Keratinocyte (primary cell): ENCODE data around the gene EXOSC9. TPM values are rescaled to one million over a fixed set of nuclear protein-coding genes. Genes with fewer than 3 reads are reported as not detected.

Experiments
- DNase-seq: peaks from one replicate; pipeline ENCODE4 v3.0.0-alpha.2; 2011; ENCODE audit warnings: low read depth, missing footprints, low spot score
- FAIRE-seq: peaks from 2 replicates; lab custom pipeline; 2011; peaks lifted over from hg19 to GRCh38; lab: Jason Lieb, UNC
- H2AFZ ChIP-seq: 2 replicates; pipeline ENCODE4 v1.6.0; 2012; ENCODE audit warnings: low read length, control low read depth, inconsistent platforms; ENCODE audit not compliant: control insufficient read depth
- H3K27ac ChIP-seq: 2 replicates; pipeline ENCODE4 v1.5.1; 2011; ENCODE audit warnings: low read length; ENCODE audit not compliant: control insufficient read depth, insufficient read depth
- H3K27me3 ChIP-seq: 3 replicates; pipeline ENCODE4 v1.6.0; 2011; ENCODE audit warnings: low read length; ENCODE audit not compliant: control insufficient read depth, insufficient read depth; ENCODE audit errors: extremely low read depth
- H3K36me3 ChIP-seq, 2 experiments: 2 replicates in 1 of 2; 3 replicates in 1 of 2; pipeline ENCODE4 v1.5.1; 2011; ENCODE audit warnings: low read length in 2 of 2, mild to moderate bottlenecking in 1 of 2; ENCODE audit not compliant: control insufficient read depth in 2 of 2, insufficient read depth in 2 of 2; ENCODE audit errors: extremely low read depth in 1 of 2
- H3K4me1 ChIP-seq: 3 replicates; pipeline ENCODE4 v1.5.1; 2011; ENCODE audit warnings: low read length; ENCODE audit not compliant: control insufficient read depth, insufficient read depth; ENCODE audit errors: extremely low read depth
- H3K4me2 ChIP-seq: 3 replicates; pipeline ENCODE4 v1.6.0; 2011; ENCODE audit warnings: low read depth, low read length; ENCODE audit not compliant: control insufficient read depth, insufficient read depth; ENCODE audit errors: extremely low read depth
- H3K4me3 ChIP-seq, 3 experiments: fragments of 200-600 bp in 1 of 3; sonication (generic) in 1 of 3; 2 replicates in 2 of 3; 3 replicates in 1 of 3; pipeline ENCODE4 v1.5.1; 2011 to 2016; ENCODE audit warnings: low read length in 3 of 3, mild to moderate bottlenecking in 3 of 3, control low read depth in 2 of 3, inconsistent platforms in 1 of 3, low read depth in 1 of 3, mixed read lengths in 1 of 3, mixed run types in 1 of 3, moderate library complexity in 1 of 3; ENCODE audit not compliant: control insufficient read depth in 2 of 3, insufficient read depth in 2 of 3; ENCODE audit errors: extremely low read depth in 1 of 3
- H3K79me2 ChIP-seq: 2 replicates; pipeline ENCODE4 v1.6.0; 2012; ENCODE audit warnings: low read length; ENCODE audit not compliant: control insufficient read depth, insufficient read depth
- H3K9ac ChIP-seq: 3 replicates; pipeline ENCODE4 v1.6.0; 2011; ENCODE audit warnings: low read length; ENCODE audit not compliant: control insufficient read depth, insufficient read depth; ENCODE audit errors: extremely low read depth
- H3K9me1 ChIP-seq: 3 replicates; pipeline ENCODE4 v1.6.0; 2011; ENCODE audit warnings: low read length; ENCODE audit not compliant: control insufficient read depth, insufficient read depth; ENCODE audit errors: extremely low read depth
- H3K9me3 ChIP-seq: 2 replicates; pipeline ENCODE4 v1.5.1; 2012; ENCODE audit warnings: low read depth, low read length; ENCODE audit not compliant: control insufficient read depth
- H4K20me1 ChIP-seq: 3 replicates; pipeline ENCODE4 v1.6.0; 2011; ENCODE audit warnings: low read length; ENCODE audit not compliant: control insufficient read depth, insufficient read depth; ENCODE audit errors: extremely low read depth
- EZH2 ChIP-seq: IDR thresholded peaks from one replicate; pipeline ENCODE4 v1.6.1; 2012; ENCODE audit warnings: inconsistent platforms, mild to moderate bottlenecking, low read length, moderate library complexity
- dilution Hi-C: fragments of 300-500 bp; cut with MboI; formaldehyde crosslinking; loops from one replicate; pipeline ENCODE4 v1.7.0; 2020; ENCODE audit warnings: low sequenced_read_pairs; ENCODE audit not compliant: extremely low pct_ligation_motif_present
- polyA plus RNA-seq, 5 experiments: library from polyadenylated mRNA; depleted of rRNA in 3 of 5; stranded (reverse) in 3 of 5; stranded (forward) in 1 of 5; unstranded in 1 of 5; fragments of >200 nt; gene quantifications; 1 replicate in 1 of 5; 2 replicates in 3 of 5; 3 replicates in 1 of 5; pipeline versions ENCODE4 v1.2.1 to v1.2.3, GENCODE V29; 2011 to 2012; ENCODE audit warnings: missing spikeins in 2 of 5, low read depth in 1 of 5, low replicate concordance in 1 of 5
- TF ChIP-seq, protein P1 (sequence below), 3 experiments: IDR thresholded peaks in 1 of 3; conservative IDR thresholded peaks in 1 of 3; optimal IDR thresholded peaks in 1 of 3; 2 replicates in 2 of 3; 3 replicates in 1 of 3; pipeline versions ENCODE3 to v1.5.1; 2011; ENCODE audit warnings: low read length in 3 of 3, mild to moderate bottlenecking in 3 of 3, moderate library complexity in 2 of 3, control low read depth in 1 of 3, inconsistent platforms in 1 of 3; ENCODE audit not compliant: insufficient read depth in 2 of 3; ENCODE audit errors: extremely low read depth in 1 of 3

EXOSC9 gene
- polyA plus RNA-seq, 1 donor (not counting 4 experiments of a cell fraction or from before 2014, with no cell fraction given) = 35.4 TPM

DNA sequence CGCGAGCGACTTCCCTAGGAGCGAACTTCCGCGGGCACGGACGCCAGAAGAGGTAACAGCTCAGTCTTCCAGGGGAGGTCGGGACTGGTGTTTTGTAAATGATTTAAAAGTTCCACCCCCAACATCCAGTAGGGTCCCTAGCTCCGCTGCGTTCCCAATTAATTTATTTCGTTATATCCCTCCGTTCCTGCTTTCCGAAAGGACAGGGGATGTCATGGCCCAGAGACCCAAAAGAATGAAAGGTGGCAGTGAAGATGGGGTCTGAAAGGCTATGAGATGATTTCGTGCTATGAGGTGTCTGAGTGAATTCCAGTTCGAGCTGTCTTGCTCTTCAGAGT, 35.8 kb upstream of the EXOSC9 start:
- dilution Hi-C loops = no loop called here
- H3K9me3 ChIP-seq = no peaks in the 10 kb centered on the region
- FAIRE-seq (no peak), DNase-seq (no peak)
- no peaks in the 10 kb centered on the region for H3K36me3 ChIP-seq
- no peaks in the 10 kb centered on the region for H3K79me2 ChIP-seq
- H3K9ac ChIP-seq = peak overlapping the region; percentile 4
- H3K4me1 ChIP-seq = peaks cover 3% of the 10 kb centered on the region
- peak overlapping the region; percentile 33 to 68 (median 59) for H3K4me3 ChIP-seq
- TF ChIP-seq EZH2 = no peak
- TF ChIP-seq, protein P1, sequence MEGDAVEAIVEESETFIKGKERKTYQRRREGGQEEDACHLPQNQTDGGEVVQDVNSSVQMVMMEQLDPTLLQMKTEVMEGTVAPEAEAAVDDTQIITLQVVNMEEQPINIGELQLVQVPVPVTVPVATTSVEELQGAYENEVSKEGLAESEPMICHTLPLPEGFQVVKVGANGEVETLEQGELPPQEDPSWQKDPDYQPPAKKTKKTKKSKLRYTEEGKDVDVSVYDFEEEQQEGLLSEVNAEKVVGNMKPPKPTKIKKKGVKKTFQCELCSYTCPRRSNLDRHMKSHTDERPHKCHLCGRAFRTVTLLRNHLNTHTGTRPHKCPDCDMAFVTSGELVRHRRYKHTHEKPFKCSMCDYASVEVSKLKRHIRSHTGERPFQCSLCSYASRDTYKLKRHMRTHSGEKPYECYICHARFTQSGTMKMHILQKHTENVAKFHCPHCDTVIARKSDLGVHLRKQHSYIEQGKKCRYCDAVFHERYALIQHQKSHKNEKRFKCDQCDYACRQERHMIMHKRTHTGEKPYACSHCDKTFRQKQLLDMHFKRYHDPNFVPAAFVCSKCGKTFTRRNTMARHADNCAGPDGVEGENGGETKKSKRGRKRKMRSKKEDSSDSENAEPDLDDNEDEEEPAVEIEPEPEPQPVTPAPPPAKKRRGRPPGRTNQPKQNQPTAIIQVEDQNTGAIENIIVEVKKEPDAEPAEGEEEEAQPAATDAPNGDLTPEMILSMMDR (optimal IDR thresholded peaks at IDR 0.05 in 1 of 3, IDR thresholded peaks at IDR 0.05 in 1 of 3, conservative IDR thresholded peaks at IDR 0.05 in 1 of 3; ENCODE audit: extremely low read depth in 1 of 3, insufficient read depth in 2 of 3, low read length in 3 of 3) = no peak
- H2AFZ ChIP-seq = peak overlapping the region; percentile 78
- peak overlapping the region; percentile 78 for H3K4me2 ChIP-seq
- H3K27me3 ChIP-seq = peaks cover 24% of the 10 kb centered on the region
- H3K27ac ChIP-seq = no peak overlapping the region
- no peaks in the 10 kb centered on the region for H3K9me1 ChIP-seq
- H4K20me1 ChIP-seq = no peaks in the 10 kb centered on the region

DNA sequence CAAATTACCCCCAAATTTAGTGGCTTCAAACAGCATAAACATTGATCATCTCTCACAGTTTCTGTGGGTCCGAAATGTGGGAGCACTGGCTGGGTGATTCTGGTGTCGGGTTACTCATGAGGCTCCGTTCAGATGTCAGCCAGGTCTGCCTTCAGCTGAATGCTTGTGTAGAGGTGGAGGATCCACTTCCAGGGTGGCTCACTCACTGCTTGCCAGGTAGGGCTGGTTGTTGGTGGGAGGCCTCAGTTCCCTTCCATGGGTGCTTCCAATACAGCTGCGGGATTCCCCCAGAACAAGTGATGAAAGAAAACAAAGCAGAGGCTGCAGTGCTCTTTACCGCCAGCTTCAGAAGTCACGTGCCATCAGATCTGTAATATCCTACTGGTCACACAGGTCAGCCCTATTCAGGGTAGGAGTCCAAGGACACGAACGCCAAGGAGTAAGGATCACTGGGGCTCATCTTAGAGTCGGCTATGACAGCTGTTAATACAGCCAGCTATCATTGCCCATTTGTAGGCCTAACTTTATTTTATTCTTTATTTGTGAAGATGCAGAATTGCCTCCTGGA, 35.1 kb upstream of the EXOSC9 start:
- no peaks in the 10 kb centered on the region for H3K36me3 ChIP-seq
- peaks cover 3% of the 10 kb centered on the region for H3K4me1 ChIP-seq
- no peak overlapping the region for H3K9ac ChIP-seq
- TF ChIP-seq EZH2 = no peak
- TF ChIP-seq, protein P1 (optimal IDR thresholded peaks at IDR 0.05 in 1 of 3, IDR thresholded peaks at IDR 0.05 in 1 of 3, conservative IDR thresholded peaks at IDR 0.05 in 1 of 3; ENCODE audit: extremely low read depth in 1 of 3, insufficient read depth in 2 of 3, low read length in 3 of 3) = no peak
- dilution Hi-C loops = no loop called here
- H3K4me2 ChIP-seq = no peak overlapping the region
- no peak overlapping the region for H2AFZ ChIP-seq
- H3K27me3 ChIP-seq = peaks cover 24% of the 10 kb centered on the region
- no peaks in the 10 kb centered on the region for H3K79me2 ChIP-seq
- no peaks in the 10 kb centered on the region for H3K9me3 ChIP-seq
- no peak overlapping the region for H3K4me3 ChIP-seq
- H3K27ac ChIP-seq = no peak overlapping the region
- no peak for FAIRE-seq
- H4K20me1 ChIP-seq = no peaks in the 10 kb centered on the region
- DNase-seq = no peak
- H3K9me1 ChIP-seq = no peaks in the 10 kb centered on the region
